AG20443 (cell line): ENCODE results near the gene NUDT4.
"Not testable (repeated sequence)": the region's sequence is repeated elsewhere in the genome, so short reads cannot be mapped to it uniquely, and the experiment has no call there.

ENCODE experiments used
- DNase-seq: peaks from one replicate; pipeline ENCODE4 v3.0.0; 2012; ENCODE audit warnings: low spot score, mixed read lengths

Gene NUDT4

DNA sequence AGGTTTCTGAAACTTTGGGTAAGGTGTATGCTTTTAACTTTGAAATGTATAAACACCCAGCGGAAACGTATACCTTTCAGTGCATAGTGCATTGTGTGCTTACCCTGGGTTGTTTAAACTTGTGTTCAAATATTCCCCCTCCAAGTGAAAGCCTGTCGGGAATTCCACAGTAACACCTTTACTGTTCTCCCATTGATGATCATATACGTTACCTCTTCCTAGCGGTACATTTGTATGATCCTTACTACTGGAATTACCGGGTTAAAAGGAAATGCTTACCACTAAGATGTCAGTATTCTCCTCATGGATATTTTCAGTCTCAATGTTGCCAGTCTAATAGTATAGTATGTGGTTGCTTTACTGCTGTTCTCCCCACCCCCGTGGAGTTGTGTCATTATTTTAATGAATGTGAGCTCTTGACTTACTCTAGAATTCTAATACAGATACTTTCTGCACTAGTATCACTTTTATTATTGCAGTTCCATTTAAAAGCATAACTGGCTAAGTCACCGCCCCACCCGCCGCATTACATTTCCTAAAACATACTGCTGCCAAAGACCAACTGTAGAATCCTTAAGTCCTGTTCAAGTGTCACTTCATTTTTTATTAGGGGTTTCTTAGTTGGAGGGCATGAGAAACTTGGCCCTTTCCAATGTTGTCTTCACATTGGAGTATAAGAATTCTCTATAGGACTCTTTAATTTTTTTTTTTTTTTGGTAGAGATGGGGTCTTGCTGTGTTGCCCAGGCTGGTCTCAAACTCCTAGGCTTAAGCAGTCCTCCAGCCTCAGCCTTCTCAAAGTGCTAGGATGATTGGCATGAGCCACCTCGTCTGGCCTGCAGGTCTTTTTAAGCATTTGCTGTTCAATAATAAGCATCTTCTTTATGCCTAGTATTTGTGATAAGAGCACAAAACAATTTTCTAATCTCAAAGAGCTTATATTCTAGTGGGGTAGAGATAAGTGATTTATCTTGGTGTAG, 24.9 kb downstream of the NUDT4 start:
- DNase-seq: no peak

DNA sequence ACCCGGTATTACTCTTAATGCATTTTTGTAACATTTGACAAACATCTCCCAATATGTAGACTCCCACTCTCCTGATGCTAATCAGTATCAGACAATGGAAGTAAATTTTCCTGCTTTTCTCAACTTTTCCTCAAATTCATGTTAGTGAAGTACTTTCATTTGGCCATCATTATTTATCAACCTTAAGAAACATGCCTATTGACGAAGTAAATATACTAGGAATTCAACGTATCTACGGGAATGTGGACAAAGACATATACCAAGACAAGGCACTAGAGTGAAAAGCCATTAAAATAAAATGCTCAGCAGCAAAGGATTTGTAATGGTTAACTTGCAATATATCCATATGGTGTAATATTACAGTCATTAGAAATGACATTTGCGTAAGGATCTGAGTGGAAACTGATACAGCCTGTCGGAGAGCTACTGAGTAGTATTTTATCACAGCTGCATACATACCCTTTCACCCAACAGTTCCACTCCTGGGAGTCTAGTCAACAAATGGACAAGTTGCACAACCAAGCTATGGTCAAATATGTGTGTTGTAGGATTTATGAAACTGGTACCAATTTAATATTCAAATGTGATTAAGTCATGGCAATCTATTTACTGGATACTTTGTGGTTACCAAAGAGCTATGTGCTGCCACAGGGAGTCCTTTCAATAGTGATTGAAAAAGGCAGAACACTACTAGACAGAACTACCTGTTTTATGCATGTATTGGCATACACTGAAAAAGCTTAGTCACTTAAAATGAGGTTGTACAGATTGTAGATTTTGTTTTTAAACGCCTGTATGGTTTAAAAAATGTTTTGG, 26.5 kb downstream of the NUDT4 start:
- no peak for DNase-seq

DNA sequence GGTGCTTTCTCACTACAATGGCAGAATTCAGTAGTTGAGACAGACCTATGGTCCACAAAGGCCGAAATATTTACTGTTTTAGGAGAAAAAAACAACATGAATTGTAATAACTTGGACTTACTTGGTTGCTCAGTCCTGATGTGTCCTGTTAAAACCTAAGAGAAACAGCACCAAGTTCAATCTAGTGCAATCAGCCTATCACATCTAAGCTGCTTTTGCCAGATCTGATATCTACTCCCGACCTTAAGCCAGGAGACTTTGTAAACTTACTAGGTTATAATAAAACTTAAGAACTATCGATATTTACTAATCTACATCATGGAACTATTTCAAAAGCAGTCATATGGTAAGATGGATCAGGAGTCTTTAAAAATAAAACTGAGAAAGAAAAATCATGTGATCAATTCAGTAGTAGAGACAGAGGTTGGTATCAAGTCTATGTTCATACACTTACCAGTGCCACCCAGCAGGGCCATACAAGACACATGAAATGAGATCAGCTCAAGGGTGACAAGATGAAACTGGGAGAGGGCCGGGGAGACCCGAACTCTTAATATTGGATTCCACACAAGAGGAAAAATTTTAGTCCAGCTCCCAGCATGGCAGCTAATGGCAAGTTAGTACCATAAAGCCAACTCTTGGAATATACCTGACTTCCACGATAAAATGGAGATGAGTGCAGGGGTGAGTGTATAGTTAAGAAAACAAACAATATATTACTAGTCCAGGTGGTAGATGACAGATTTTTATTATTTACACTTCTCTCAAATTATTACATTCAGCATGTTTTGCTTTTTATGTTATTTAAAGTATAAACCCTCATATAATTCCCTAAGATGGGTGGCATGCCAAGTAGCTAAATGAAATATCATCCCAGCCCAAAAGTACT, 27.5 kb downstream of the NUDT4 start:
- no peak for DNase-seq

DNA sequence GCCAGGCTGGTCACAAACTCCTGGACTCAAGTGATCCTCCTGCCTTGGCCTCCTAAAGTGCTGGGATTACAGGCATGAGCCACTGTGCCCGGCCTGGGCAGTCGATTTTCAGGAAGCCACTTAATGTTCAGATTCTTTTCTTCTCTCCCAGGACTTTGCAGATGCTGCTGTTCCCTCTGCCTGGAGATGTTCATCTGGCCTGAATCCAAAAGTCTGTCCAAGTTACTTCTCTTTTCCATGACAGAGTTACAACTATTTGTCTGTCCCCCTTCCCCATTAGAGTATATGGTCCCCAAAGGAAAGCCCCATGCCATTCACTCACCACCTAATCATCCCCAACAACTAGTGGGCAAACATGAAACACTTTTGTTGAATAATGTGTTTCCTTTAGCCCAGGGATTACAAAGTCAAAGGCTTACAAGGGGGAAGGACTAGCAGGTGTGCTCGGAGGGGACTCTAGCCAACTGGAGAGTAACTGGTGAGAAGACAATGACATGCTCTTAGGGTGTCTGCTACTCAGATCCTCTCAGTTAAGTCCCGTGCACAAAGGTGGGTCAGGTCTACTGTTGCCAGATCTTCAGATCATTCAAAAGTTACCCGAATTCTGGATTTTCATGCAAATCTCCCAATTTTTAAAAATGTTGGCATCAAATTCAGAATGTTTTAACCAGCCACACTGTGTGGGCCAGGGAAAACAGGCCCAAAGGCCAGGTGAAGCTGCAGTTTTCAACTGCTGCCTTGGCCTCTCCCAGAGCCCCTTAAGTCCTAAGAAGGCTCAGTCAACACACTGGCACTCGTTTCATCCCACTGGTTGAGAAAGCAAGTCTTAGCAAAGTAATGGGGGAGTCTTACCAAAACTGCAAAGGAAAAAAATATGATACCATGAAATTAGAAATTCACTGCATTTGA, 29.6 kb downstream of the NUDT4 start:
- no peak for DNase-seq

DNA sequence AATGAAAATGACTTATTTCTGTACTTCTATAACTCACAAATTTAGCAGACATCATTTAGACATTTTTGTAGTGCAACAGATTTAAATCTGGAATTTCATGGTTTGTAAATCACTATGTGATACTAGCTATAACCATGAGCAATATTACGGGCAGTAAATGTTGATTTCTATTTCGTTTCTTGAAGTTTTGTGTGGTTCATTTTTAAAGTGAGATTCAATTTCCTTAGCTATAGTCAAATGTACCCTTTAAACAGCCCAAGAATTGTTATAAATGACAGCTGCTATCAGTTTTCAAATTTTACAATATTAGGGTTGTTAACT, 30.2 kb downstream of the NUDT4 start:
- DNase-seq: no peak

DNA sequence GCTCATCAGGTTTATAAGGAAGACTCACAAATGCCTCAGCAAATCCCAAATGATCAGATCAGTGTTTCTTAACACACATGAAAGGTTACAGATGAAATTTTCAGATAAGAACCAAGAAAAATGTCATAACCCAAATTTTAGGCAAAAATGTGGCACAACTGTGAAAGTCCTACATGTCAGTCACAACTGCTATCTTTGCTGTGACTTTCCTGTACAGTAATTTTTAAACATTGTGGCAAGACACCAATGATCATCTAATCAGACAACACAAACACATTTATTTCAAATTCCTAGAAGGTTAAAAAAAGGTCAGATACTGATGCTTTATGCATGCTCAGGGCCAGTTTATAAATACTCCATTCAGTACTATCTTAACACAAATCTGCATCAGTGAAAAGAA, 31.1 kb downstream of the NUDT4 start:
- no peak for DNase-seq

DNA sequence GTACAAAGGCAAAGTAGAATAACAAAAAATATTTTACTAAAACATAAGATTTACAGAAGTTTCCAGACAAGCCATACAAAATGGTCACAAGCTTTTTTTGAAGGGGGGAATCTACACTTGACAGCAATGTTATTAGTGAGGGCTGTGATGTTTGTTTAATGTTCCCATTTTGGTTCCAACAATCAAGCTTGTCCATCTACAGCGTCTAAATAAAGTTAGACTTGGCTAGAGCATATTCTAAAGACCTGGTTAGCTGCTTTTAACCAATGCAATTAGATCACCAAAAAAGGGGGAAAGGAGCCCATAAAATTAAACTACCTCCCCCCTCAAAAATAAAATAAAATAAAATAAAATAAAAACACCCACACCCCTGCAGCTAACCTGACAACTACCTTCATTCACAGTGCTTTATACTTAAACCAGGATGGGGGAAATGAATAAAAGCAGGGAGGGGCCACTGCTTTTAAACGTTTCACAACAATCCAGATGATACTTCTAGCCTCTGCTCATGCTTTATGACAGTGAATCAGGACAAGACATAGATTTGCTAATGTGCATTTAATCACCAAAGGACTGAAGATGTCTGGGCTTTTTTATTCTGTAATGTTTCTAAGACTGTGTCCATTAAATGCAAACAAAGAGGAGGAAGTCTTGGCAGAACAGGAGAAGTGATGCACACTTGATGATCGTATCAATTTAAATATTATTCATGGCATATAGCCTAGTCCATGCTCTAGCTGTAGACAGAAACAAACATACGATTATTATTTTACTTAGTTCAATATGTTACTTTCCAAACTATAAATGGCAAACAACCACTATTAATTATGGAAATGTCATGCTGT, 31.8 kb downstream of the NUDT4 start:
- not testable (repeated sequence) for DNase-seq

DNA sequence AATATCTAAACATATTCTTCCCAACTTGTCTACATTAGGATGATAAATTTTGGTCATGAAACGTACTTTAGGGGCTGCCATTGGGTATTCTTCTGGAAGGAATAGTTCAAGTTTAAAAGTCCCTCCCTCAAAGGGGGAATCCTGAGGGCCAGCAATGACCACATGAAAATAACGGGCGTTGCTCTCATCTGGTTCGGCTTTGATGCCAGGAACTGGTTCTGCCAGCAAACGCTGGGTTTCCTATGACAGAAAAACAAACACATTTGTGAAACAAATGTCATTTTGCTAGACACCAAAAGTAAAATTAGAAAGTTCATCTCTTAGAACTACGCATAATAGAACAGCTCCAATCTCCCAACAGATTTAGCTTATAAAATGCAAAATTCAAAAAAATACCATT, 33.3 kb downstream of the NUDT4 start:
- not testable (repeated sequence) for DNase-seq

DNA sequence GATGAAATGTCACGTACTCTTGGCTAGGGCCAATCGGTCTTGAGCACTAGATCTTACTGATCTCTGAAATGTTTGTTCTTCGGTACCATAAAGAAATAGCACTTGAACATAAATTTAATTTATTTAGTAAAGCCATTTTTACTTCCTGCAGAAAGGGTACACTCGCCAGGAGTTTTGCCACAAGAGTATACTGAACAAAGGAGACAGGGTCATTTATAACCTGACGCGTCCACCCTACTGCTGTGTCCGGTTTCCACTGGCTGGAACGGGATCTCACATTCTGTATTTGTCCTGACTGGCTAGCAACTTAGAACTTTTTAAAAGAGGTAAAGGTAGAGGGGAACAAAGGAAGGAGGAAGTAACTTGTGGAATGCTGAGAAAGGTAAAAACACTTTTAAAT, 34.7 kb downstream of the NUDT4 start:
- DNase-seq: not testable (repeated sequence)

DNA sequence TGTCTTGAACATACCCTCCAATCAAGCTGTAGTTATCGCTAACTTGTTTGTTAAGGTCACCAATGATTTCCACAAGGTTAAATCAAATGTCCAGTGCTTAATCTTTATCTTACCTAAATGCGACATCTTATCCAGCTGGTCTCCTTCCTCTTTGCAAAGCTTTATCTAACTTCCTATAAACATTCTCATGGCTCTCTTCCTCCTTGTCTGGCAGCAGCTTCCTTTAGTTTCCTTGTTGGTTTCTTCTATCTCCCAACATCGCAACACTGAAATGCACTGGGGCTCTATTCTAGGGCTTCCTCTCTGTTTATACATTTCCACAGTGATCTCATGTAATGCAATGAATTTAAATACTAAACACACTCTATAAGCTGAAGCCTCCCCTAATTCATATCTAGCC, 35.3 kb downstream of the NUDT4 start:
- no peak for DNase-seq

DNA sequence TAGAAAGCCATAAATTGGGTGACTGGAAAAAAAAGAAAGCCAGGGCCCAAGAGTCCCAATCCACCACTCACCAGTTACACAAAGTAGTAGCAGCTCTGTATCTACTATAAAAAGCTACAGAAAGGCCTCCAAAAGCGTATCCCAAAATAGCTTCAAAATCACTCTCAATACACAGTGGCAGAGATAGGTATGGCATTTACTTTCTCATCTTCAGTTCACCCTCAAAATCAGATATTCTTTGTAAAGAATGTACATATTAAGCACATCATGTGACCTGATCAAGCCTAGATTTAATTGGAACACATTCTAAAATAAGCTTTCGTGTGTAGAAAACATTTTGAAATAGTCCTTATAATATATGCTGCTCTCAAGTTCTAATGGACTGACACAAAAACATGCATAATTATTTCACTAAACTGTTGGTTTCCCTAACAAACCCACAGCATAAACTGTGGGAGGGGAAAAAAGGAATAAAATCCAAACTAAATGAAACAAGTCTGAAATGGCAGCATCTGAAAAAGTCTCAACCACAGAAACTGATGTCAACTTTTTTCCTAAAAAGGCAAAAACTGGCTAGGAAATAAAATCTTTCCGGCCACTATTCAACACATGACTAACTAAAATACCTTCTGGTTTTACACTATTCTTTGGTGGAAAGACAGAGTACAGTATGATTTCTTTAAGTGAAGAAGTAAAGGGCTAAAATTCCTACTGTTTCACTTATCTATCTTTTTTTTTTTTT, 38.2 kb downstream of the NUDT4 start:
- peak; percentile 50 for DNase-seq

DNA sequence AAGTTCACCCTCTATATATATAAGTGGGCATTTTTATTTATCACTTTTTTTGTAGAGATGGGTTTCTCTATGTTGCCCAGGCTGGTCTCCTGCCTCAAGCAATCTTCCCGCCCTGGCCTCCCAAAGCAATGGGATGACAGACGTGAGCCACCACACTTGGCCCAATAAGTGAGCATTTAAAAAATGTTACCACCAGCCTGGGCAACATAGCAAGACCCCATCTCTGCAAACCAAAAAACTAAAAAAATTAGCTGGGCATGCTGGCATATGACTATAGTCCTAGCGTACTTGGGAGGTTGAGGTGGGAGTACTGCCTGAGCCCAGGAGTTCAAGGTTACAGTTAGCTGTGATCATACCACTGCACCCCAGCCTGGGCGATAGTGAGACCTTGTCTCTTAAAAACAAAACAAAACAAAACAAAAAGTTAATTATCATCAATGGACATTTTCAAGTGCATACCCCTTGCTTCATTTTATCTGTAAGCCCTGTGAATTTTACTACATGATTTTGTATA, 40.3 kb downstream of the NUDT4 start:
- DNase-seq: no peak

DNA sequence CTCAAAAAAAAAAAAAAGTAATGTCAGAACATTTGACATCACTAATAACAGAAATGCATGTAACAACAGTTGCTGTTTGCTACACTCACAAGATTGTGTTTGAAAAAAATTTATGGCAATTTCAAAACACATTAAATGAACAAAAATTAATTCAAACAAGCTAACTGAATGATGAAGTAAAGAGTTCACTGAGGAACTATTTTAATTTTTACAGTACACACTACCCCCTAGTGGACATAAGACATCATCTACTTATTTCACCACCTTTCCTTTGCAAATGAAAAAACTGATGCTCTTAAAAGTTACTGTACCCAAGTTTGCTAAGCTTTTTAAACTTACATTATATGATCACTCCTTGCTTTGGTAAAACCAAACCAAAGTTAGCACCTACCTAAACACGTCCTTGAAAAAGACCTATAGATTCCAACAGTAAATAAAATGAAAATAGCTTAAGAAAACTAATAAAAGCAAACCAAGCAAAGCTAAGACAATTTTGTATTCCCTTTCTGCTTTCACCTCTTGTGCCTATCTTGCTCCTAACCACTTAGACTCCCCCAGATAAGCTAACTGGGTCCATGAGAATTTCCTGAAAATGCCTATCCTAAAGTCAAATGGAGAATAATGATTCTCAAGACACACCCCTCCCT, 41.8 kb downstream of the NUDT4 start:
- DNase-seq: peak; percentile 44

DNA sequence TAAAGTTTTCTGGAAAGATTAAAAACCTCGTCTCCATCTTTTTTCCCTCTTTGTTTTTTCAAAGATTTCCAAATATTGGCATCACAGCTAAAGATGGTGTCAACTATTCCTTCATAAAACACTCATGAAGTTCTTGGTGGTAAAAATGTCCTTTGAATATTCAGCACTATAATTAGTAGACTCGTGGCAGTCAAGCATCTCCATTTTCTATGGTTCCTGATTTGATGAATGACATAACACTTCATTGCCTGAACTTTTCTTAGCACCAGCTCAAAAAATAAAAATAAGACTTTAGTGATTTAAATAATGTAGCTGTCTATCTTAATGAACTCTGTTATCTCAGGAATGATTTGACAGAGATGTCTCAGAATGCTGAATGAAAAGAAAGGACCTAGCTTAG, 44.3 kb downstream of the NUDT4 start:
- DNase-seq: no peak

DNA sequence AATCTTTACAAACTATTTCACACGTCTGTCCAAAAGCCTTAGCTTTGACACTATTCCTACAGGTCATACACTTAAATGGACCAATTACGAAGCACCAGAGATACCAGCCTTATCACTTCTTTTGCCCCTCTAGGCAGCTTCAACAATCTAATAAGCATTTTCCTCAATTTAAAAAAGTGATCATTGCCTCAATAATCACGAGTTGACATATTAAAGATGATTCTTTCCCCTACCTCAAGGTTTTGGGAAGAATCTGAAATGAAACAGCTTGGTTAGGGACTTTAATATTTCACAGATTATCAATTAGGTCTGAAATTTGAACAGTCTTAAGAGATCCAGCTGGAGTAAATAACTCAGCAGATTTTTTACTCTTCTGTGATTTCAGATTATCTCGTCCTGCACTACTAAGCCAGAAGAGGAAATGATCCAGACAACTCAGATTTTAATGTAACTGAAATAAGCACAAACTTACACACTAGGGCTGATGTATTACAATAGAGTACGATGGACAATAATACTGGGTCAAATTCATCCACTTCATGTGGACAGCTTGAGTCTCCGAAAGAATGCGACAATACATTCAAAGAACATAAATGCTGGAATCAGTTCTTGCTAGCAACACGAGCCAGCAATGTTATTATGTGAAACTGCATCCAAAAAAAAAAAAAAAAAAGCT, 48.1 kb downstream of the NUDT4 start:
- DNase-seq: no peak

DNA sequence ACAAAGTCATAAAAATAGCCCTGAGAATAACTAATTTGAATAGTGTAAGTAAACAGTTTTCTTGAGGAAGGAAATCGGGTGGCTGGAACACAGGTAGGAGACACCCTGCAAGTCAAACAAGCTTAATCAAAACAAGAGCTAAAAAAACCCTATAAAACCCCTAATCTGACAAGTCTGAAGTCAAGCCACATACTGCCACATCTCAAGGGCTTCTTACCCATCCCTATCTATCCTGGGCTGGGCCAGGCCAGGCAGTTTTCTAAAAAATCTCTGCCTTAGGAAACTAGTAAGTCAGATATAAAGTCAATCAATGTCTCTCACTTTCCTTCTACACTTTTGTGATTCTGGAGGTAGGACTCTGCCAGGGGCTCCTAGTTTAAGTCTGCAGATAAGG, 48.7 kb downstream of the NUDT4 start:
- no peak for DNase-seq

DNA sequence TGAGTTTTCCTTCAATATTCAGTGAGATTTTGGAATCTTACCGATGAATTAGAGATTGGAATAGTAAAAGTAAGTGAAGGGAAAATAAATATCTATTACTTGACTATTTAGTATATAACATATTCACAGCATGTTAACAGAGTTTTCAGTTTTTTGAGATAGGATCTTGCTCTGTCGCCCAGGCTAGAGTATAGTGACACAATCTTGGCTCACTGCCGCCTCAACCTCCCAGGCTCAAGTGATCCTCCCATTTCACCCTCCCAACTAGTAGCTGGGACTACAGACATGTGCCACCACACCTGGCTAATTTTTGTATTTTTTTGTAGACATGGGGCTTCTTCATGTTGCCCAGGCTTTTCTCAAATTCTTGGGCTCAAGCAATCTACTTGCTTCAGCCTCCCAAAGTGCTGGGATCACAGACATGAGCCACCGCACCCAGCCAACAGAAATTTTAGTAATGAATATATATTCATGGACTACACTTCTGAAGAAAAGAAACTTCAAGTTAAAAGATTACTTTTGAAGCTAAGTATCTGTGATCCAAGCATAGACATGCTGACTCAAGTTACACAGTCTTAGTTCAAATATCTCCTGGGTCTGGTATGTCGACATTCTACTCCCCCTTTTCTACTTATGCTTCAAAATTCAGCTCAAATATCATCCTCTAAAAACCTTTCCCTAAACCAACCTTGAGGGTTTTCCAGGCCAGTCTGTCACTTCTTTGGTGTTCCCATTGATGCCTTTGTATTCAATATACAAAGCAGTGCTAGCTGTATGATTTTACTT, 50.2 kb downstream of the NUDT4 start:
- DNase-seq: peak; percentile 42
